HepG2 (cell line): ENCODE measurements around the gene NOL8. TPM values are rescaled to one million over a fixed set of nuclear protein-coding genes. Genes with fewer than 3 reads are reported as not detected.

ENCODE experiments used
- CEBPG ChIP-seq: IDR thresholded peaks from 2 replicates; pipeline ENCODE4 v1.6.1; 2016
- FOSL2 ChIP-seq: sonication (generic); formaldehyde crosslinking; IDR thresholded peaks from 2 replicates; pipeline ENCODE4 v1.4.0; 2020; ENCODE audit warnings: missing genetic modification reagents
- ISL2 ChIP-seq: sonication (generic); formaldehyde crosslinking; IDR thresholded peaks from 2 replicates; pipeline ENCODE4 v1.5.0; 2020; ENCODE audit warnings: missing genetic modification reagents
- KLF9 ChIP-seq: IDR thresholded peaks from 2 replicates; pipeline ENCODE4 v1.6.1; 2016; ENCODE audit warnings: low read depth
- NCOA2 ChIP-seq: sonication (generic); formaldehyde crosslinking; IDR thresholded peaks from 2 replicates; pipeline ENCODE4 v1.8.0; 2022; ENCODE audit warnings: inconsistent platforms
- NCOA5 ChIP-seq: sonication (generic); formaldehyde crosslinking; IDR thresholded peaks from 2 replicates; pipeline ENCODE4 v1.4.0; 2020; ENCODE audit warnings: missing genetic modification reagents
- PAXIP1 ChIP-seq: sonication (generic); formaldehyde crosslinking; conservative IDR thresholded peaks from 2 replicates; pipeline ENCODE4 v1.4.0; 2020; ENCODE audit warnings: mild to moderate bottlenecking, missing genetic modification reagents, moderate library complexity
- YY1 ChIP-seq: IDR thresholded peaks from 2 replicates; pipeline ENCODE4 v1.6.1; 2011; ENCODE audit warnings: low read length, low read depth, moderate library complexity, mild to moderate bottlenecking; ENCODE audit not compliant: insufficient read depth, insufficient replicate concordance
- ZBTB7A ChIP-seq: sonication (generic); formaldehyde crosslinking; IDR thresholded peaks from 2 replicates; pipeline ENCODE4 v1.8.0; 2022; ENCODE audit warnings: mild to moderate bottlenecking, missing genetic modification reagents
- ZNF142 ChIP-seq: sonication (generic); formaldehyde crosslinking; IDR thresholded peaks from 2 replicates; pipeline ENCODE4 v1.4.0; 2020; ENCODE audit warnings: missing genetic modification reagents
- ZNF281 ChIP-seq: sonication (generic); formaldehyde crosslinking; IDR thresholded peaks from 2 replicates; pipeline ENCODE4 v1.4.0; 2020; ENCODE audit warnings: missing genetic modification reagents, borderline replicate concordance
- ZNF432 ChIP-seq: sonication (generic); formaldehyde crosslinking; IDR thresholded peaks from 2 replicates; pipeline ENCODE4 v1.5.0; 2020; ENCODE audit warnings: missing genetic modification reagents, mild to moderate bottlenecking, borderline replicate concordance
- ZNF556 ChIP-seq: sonication (generic); formaldehyde crosslinking; IDR thresholded peaks from 2 replicates; pipeline ENCODE4 v1.4.0; 2020; ENCODE audit warnings: mild to moderate bottlenecking, missing genetic modification reagents, borderline replicate concordance
- polyA plus RNA-seq, 8 experiments: library from polyadenylated mRNA; depleted of rRNA in 3 of 8; stranded (reverse) in 7 of 8; unstranded in 1 of 8; fragments of >200 nt; fragmentation: Illumina TruSeq in 4 of 8; extraction: Trizol in 4 of 8; gene quantifications; 2 replicates each; pipeline versions ENCODE4 v1.2.1 to v1.2.3, GENCODE V29; 2011 to 2016; ENCODE audit warnings: low read depth in 4 of 8, missing spikeins in 1 of 8, mixed read lengths in 1 of 8; ENCODE audit not compliant: insufficient read depth in 1 of 8
- total RNA-seq, 5 experiments: library from RNA; depleted of rRNA; stranded (reverse); fragments of >200 nt; fragmentation: Illumina TruSeq; extraction: Trizol; gene quantifications; 2 replicates each; pipeline ENCODE4 v1.2.3, GENCODE V29; 2016; ENCODE audit warnings: low read depth in 1 of 5

The NOL8 gene
- total and polyA plus RNA-seq, 2 of the 13 experiments (the other 11 are each of a cell fraction or from before 2014, with no cell fraction given), result 12.8 to 36.3 TPM

GRCh38 chr9:92247981-92248380 is 77.2 kb downstream of the NOL8 start (continued):
- peak; percentile 52; the same call in 1 of the 2 replicates for TF ChIP-seq PAXIP1 (CRISPR knock-in tag)
- no peak for TF ChIP-seq ZNF281 (CRISPR knock-in tag)
- no peak for TF ChIP-seq ZNF142 (CRISPR knock-in tag)
- TF ChIP-seq ISL2 (CRISPR knock-in tag), result no peak
- no peak for TF ChIP-seq YY1
- TF ChIP-seq NCOA2, result 0 out of 2 replicates have a peak, but pooled peaks have one; percentile 3
- TF ChIP-seq ZBTB7A (CRISPR knock-in tag), result no peak
- TF ChIP-seq NCOA5, result no peak
- TF ChIP-seq ZNF432 (CRISPR knock-in tag), result no peak
- TF ChIP-seq FOSL2 (CRISPR knock-in tag), result 0 out of 2 replicates have a peak, but pooled peaks have one; percentile 27
- TF ChIP-seq CEBPG (CRISPR knock-in tag), result 0 out of 2 replicates have a peak, but pooled peaks have one; percentile 18
- TF ChIP-seq ZNF556, result no peak
- TF ChIP-seq KLF9 (CRISPR knock-in tag), result no peak
